Measurements from ENCODE around the gene BLTP3A. TPM values are rescaled to one million over a fixed set of nuclear protein-coding genes. Genes with fewer than 3 reads are reported as not detected.

The BLTP3A gene
- total and polyA plus RNA-seq, 2 of the 8 experiments (the other 6 are each of a cell fraction or from before 2014, with no cell fraction given) = 8.5 to 17.2 TPM

GRCh38 chr6:34834789-34835518 lies 43.1 kb downstream of the BLTP3A start (continued):
- TF ChIP-seq BCL11A (IDR thresholded peaks at IDR 0.05; ENCODE audit: low read depth in 2 of 2, low read length in 2 of 2) (no peak), ASH2L (IDR thresholded peaks at IDR 0.05; ENCODE audit: low read length) (no peak), CHD1 (IDR thresholded peaks at IDR 0.05; ENCODE audit: low read depth, low read length) (no peak), POLR2A (IDR thresholded peaks at IDR 0.05; ENCODE audit: control extremely low read depth in 1 of 2, low read depth in 2 of 2, low read length in 2 of 2) (no peak), CBX8 (IDR thresholded peaks at IDR 0.05; ENCODE audit: borderline replicate concordance, low read depth, low read length) (no peak), POLR2AphosphoS5 (IDR thresholded peaks at IDR 0.05; ENCODE audit: low read depth, low read length) (no peak), EZH2 (IDR thresholded peaks at IDR 0.05; ENCODE audit: low read depth, low read length, severe bottlenecking) (no peak), MAFK (IDR thresholded peaks at IDR 0.05; ENCODE audit: low read depth, low read length) (no peak), CEBPB (IDR thresholded peaks at IDR 0.05; ENCODE audit: low read depth, low read length) (no peak)
- TF ChIP-seq, protein P1, sequence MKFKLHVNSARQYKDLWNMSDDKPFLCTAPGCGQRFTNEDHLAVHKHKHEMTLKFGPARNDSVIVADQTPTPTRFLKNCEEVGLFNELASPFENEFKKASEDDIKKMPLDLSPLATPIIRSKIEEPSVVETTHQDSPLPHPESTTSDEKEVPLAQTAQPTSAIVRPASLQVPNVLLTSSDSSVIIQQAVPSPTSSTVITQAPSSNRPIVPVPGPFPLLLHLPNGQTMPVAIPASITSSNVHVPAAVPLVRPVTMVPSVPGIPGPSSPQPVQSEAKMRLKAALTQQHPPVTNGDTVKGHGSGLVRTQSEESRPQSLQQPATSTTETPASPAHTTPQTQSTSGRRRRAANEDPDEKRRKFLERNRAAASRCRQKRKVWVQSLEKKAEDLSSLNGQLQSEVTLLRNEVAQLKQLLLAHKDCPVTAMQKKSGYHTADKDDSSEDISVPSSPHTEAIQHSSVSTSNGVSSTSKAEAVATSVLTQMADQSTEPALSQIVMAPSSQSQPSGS (IDR thresholded peaks at IDR 0.05; ENCODE audit: low read length) = no peak

Data from H1 (cell line).